CD4-positive, alpha-beta memory T cell (primary cell): ENCODE measurements around the gene PAF1. TPM values are rescaled to one million over a fixed set of nuclear protein-coding genes. Genes with fewer than 3 reads are reported as not detected.

Experiments
- CTCF ChIA-PET: fragments of 350-600 bp; sonication (Branson Sonifier 250); formaldehyde crosslinking; loops from one replicate; lab custom pipeline; 2021; ENCODE audit warnings: inconsistent platforms; ENCODE audit not compliant: partially characterized antibody; lab: Charles Lee
- POLR2A ChIA-PET: fragments of 350-600 bp; sonication (Branson Sonifier 250); formaldehyde crosslinking; loops from one replicate; lab custom pipeline; 2021; ENCODE audit not compliant: partially characterized antibody; lab: Charles Lee
- DNase-seq, 5 donors: peaks; one replicate each; pipeline versions ENCODE4 v3.0.0 to v3.0.0-alpha.2; 2020 to 2022; ENCODE audit warnings: mixed read lengths in 1 of 5
- H3K27ac ChIP-seq: one replicate; pipeline ENCODE4 v1.7.0; 2013; ENCODE audit warnings: low read depth, low read length
- H3K27me3 ChIP-seq: 2 replicates; pipeline ENCODE4 v1.7.0; 2013; ENCODE audit warnings: mild to moderate bottlenecking, low read length, moderate library complexity; ENCODE audit not compliant: insufficient read depth
- H3K36me3 ChIP-seq: 2 replicates; pipeline ENCODE4 v1.7.0; 2013; ENCODE audit warnings: mild to moderate bottlenecking, low read length, moderate library complexity; ENCODE audit not compliant: insufficient read depth
- H3K4me1 ChIP-seq: 2 replicates; pipeline ENCODE4 v1.7.0; 2013; ENCODE audit warnings: mild to moderate bottlenecking, low read length, moderate library complexity; ENCODE audit not compliant: insufficient read depth
- H3K4me3 ChIP-seq, 2 donors: one replicate each; pipeline ENCODE4 v1.7.0; 2013; ENCODE audit warnings: low read length in 2 of 2, mild to moderate bottlenecking in 1 of 2
- H3K9me3 ChIP-seq, 2 donors: one replicate each; pipeline ENCODE4 v1.7.0; 2013; ENCODE audit warnings: low read length in 2 of 2, control low read depth in 1 of 2; ENCODE audit not compliant: control insufficient read depth in 1 of 2
- H3K27ac Mint-ChIP-seq, 7 donors: one replicate each; pipeline ENCODE4 v1.8.0; 2020 to 2021; ENCODE audit warnings: mixed read lengths in 7 of 7, mild to moderate bottlenecking in 6 of 7, inconsistent platforms in 3 of 7, moderate library complexity in 3 of 7
- H3K27me3 Mint-ChIP-seq, 2 donors: one replicate each; pipeline ENCODE4 v1.8.0; 2020 to 2021; ENCODE audit warnings: mixed read lengths in 2 of 2
- H3K36me3 Mint-ChIP-seq, 2 donors: one replicate each; pipeline ENCODE4 v1.8.0; 2020 to 2021; ENCODE audit warnings: mixed read lengths in 2 of 2, inconsistent platforms in 1 of 2, mild to moderate bottlenecking in 1 of 2
- H3K4me1 Mint-ChIP-seq, 4 donors: one replicate each; pipeline ENCODE4 v1.8.0; 2020 to 2021; ENCODE audit warnings: mixed read lengths in 4 of 4, mild to moderate bottlenecking in 1 of 4
- H3K4me3 Mint-ChIP-seq, 8 donors: one replicate each; pipeline ENCODE4 v1.8.0; 2020 to 2021; ENCODE audit warnings: mixed read lengths in 8 of 8, mild to moderate bottlenecking in 7 of 8, moderate library complexity in 6 of 8, inconsistent platforms in 3 of 8
- H3K9me3 Mint-ChIP-seq, 8 donors: one replicate each; pipeline ENCODE4 v1.8.0; 2020 to 2021; ENCODE audit warnings: mixed read lengths in 8 of 8, mild to moderate bottlenecking in 5 of 8, inconsistent platforms in 3 of 8, moderate library complexity in 1 of 8
- intact Hi-C: fragments of 100-400 bp; cut with micrococcal nuclease; formaldehyde crosslinking; loops from one replicate; pipeline ENCODE4 v1.15.1; 2023
- polyA plus RNA-seq, 2 donors: library from polyadenylated mRNA; unstranded; fragments of 300-500 nt; fragmentation: Illumina TruSeq; gene quantifications; one replicate each; pipeline ENCODE4 v1.2.3, GENCODE V29; 2021
- total RNA-seq, 2 experiments: library from RNA; stranded (reverse); gene quantifications; one replicate each; pipeline ENCODE4 v1.2.3, GENCODE V29; 2021

The PAF1 gene
- total and polyA plus RNA-seq, 4 experiments from 2014 or later: 21.5 to 53.8 (median 47.9) TPM

- Histone ChIP-seq H3K4me1 (peaks cover 8% of the 10 kb centered on the region), H3K9me3 (no peaks in the 10 kb centered on the region), H3K4me3 (no peak overlapping the region), H3K27me3 (no peaks in the 10 kb centered on the region), H3K27ac (no peak overlapping the region), H3K36me3 (peaks cover 7% of the 10 kb centered on the region)
- POLR2A ChIA-PET: interaction anchor here (1.0 to 7.1 kb wide), 5 partner anchors 10 to 27 kb away, joined by 3 to 46 read pairs (median 4); partner anchors contain the start of genes MED29, PAF1 and RPS16
- H3K9me3 Mint-ChIP-seq: no peaks in the 10 kb centered on the region
- DNase-seq: no peak
- H3K27me3 Mint-ChIP-seq: no peaks in the 10 kb centered on the region
- H3K36me3 Mint-ChIP-seq: peaks cover 2 to 23% of the 10 kb centered on the region in 2 donors
- CTCF ChIA-PET: interaction anchor here (1.7 kb wide), 1 partner anchor 18 kb away, joined by 5 read pairs; the partner anchor contains the start of gene RPS16
- H3K27ac Mint-ChIP-seq: peak overlapping the region in 2 of 7 donors; percentile 9 to 100
- H3K4me3 Mint-ChIP-seq: peak overlapping the region in 1 of 8 donors; percentile 26
- intact Hi-C loops: no loop called here
- peaks cover 3 to 12% (median 9%) of the 10 kb centered on the region in 4 donors for H3K4me1 Mint-ChIP-seq
Observed at GRCh38 chr19:39417463-39418181, 26.7 kb upstream of the PAF1 start.

GRCh38 chr19:39416152-39417120 is 25.5 kb upstream of the PAF1 start:
- H3K4me1 Mint-ChIP-seq: peaks cover 11 to 23% (median 14%) of the 10 kb centered on the region in 4 donors
- ChIA-PET POLR2A (interaction anchor here (0.6 to 7.1 kb wide), 8 partner anchors 12 to 69 kb away, joined by 3 to 46 read pairs (median 4); partner anchors contain the start of genes MED29, PAF1 and RPS16), CTCF (no interaction called here)
- Histone ChIP-seq H3K27me3 (no peaks in the 10 kb centered on the region), H3K36me3 (peaks cover 4% of the 10 kb centered on the region), H3K27ac (no peak overlapping the region), H3K4me3 (no peak overlapping the region), H3K9me3 (no peaks in the 10 kb centered on the region), H3K4me1 (peaks cover 12% of the 10 kb centered on the region)
- H3K4me3 Mint-ChIP-seq: peak overlapping the region in 1 of 8 donors; percentile 9
- H3K36me3 Mint-ChIP-seq: peaks cover 0 to 30% of the 10 kb centered on the region in 2 donors
- H3K9me3 Mint-ChIP-seq: peaks cover 0 to 6% (median 0%) of the 10 kb centered on the region in 8 donors
- H3K27me3 Mint-ChIP-seq: peaks cover 0 to 7% of the 10 kb centered on the region in 2 donors
- peak in 1 of 5 donors; percentile 57 for DNase-seq
- intact Hi-C loops: no loop called here
- peak overlapping the region in 4 of 7 donors; percentile 32 to 100 (median 52) for H3K27ac Mint-ChIP-seq

DNA sequence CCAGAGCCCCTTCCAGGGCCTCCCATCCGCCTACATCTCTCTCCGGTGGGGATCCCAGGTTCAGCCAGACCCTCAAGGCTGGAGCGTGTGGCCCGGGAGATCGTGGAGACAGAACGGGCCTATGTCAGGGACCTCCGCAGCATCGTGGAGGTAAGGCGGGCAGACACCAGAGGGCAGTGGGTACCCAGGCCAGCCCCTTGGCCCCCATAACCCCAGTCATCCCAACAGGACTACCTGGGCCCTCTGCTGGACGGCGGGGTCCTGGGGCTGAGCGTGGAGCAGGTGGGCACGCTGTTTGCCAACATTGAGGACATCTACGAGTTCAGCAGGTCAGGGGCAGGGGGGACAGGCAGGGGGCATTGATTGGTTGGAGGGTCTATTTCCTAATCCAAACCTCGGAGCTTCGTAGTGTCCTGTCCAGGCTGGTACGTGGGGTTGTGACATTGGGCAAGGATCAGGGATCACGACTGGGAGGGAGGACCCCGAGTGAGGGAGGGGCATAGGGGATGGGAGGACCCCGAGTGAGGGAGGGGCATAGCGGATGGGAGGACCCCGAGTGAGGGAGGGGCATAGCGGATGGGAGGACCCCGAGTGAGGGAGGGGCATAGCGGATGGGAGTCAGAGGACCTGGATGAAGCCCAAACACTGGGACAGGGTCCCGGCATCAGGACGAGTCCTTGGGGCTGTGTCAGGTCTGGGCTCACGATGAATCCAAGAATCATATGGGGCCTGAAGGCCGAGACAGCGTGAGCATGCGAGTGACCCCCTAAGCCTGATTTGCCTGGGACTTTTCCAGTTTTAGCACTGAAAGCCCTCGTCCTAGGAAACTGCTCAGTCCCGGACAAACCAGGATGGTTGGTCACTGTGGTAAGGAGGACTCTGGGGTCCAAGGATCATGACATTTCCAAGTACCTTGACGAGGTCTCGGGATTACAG is 24.5 kb upstream of the PAF1 start:
- Mint-ChIP-seq H3K4me3 (peak overlapping the region in 1 of 8 donors; percentile 67), H3K4me1 (peaks cover 21 to 33% (median 25%) of the 10 kb centered on the region in 4 donors), H3K27me3 (peaks cover 0 to 7% of the 10 kb centered on the region in 2 donors), H3K9me3 (peaks cover 0 to 6% (median 0%) of the 10 kb centered on the region in 8 donors), H3K36me3 (peaks cover 0 to 40% of the 10 kb centered on the region in 2 donors), H3K27ac (peak overlapping the region in 6 of 7 donors; percentile 6 to 100 (median 58))
- DNase-seq: no peak
- Histone ChIP-seq H3K4me1 (peaks cover 23% of the 10 kb centered on the region), H3K27me3 (no peaks in the 10 kb centered on the region), H3K4me3 (no peak overlapping the region), H3K36me3 (peaks cover 4% of the 10 kb centered on the region), H3K9me3 (no peaks in the 10 kb centered on the region), H3K27ac (no peak overlapping the region)
- ChIA-PET CTCF (interaction anchor here (1.8 kb wide), 1 partner anchor 18 kb away, joined by 14 read pairs; no protein-coding TSS in a partner anchor), POLR2A (interaction anchor here (1.1 to 7.1 kb wide), 9 partner anchors 9 to 24 kb away, joined by 4 to 46 read pairs (median 4); partner anchors contain the start of genes MED29, PAF1 and RPS16)
- intact Hi-C loops: no loop called here

GRCh38 chr19:39413911-39414608 is 23.2 kb upstream of the PAF1 start:
- no peaks in the 10 kb centered on the region for H3K9me3 ChIP-seq

DNA sequence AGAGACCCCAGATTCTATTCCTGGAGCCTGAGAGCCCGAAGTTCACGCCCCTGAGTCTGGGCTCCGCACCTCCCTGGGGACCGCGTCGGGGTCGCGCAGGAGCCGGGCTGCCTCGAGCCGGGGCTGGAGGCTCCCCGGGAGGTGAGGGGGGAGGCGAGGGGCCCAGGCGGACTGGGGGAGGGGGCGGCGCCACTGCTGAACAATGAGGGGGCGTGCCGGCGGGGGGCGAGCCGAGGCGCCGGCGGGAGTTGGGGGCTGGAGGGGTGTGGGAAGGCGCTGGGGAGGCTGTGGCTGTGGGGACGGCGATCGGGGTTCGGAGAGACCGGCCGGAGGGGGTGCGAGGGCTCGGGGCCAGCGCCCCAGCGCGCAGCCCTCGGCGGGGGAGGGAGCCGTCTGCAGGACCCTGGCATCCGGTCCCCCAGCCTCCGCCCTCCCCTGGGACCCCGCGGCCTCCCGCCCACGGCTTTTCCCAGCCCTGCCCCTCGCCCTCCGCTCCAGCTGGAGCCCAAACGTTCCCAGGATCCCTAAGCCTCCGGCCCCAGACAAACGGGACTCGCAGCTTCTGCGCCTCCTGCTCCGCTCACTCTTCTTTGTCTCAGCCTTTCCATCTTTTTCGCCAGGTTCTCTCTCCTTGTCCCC is 22.5 kb upstream of the PAF1 start:
- H3K9me3 ChIP-seq: no peaks in the 10 kb centered on the region
- H3K27me3 ChIP-seq: no peaks in the 10 kb centered on the region
- ChIA-PET CTCF (interaction anchor here (1.8 kb wide), 1 partner anchor 16 kb away, joined by 14 read pairs; no protein-coding TSS in a partner anchor), POLR2A (interaction anchor here (0.9 to 7.1 kb wide), 6 partner anchors 12 to 78 kb away, joined by 3 to 46 read pairs (median 13); partner anchors contain the start of genes GMFG, MED29, PAF1 and RPS16)
- Mint-ChIP-seq H3K36me3 (peaks cover 10 to 52% of the 10 kb centered on the region in 2 donors), H3K4me3 (peak overlapping the region; percentile 83 to 98 (median 90)), H3K27me3 (peaks cover 0 to 7% of the 10 kb centered on the region in 2 donors), H3K27ac (peak overlapping the region; percentile 92 to 100 (median 96)), H3K4me1 (peaks cover 25 to 53% (median 35%) of the 10 kb centered on the region in 4 donors), H3K9me3 (peaks cover 0 to 10% (median 0%) of the 10 kb centered on the region in 8 donors)
- DNase-seq: peak in 2 of 5 donors; percentile 36 to 59
- peaks cover 32% of the 10 kb centered on the region for H3K4me1 ChIP-seq
- H3K4me3 ChIP-seq: peak overlapping the region; percentile 69 to 74
- H3K36me3 ChIP-seq: peaks cover 8% of the 10 kb centered on the region
- H3K27ac ChIP-seq: peak overlapping the region; percentile 100
- intact Hi-C loops: no loop called here

More at GRCh38 chr19:39413911-39414608, 23.2 kb upstream of the PAF1 start:
- peaks cover 3 to 47% of the 10 kb centered on the region in 2 donors for H3K36me3 Mint-ChIP-seq
- DNase-seq: peak in 1 of 5 donors; percentile 59
- H3K27me3 Mint-ChIP-seq: peaks cover 0 to 7% of the 10 kb centered on the region in 2 donors
- Histone ChIP-seq H3K27ac (peak overlapping the region; percentile 100), H3K4me1 (peaks cover 26% of the 10 kb centered on the region), H3K27me3 (no peaks in the 10 kb centered on the region), H3K4me3 (no peak overlapping the region), H3K36me3 (peaks cover 4% of the 10 kb centered on the region)
- intact Hi-C loops: no loop called here
- POLR2A ChIA-PET: interaction anchor here (0.9 to 7.1 kb wide), 6 partner anchors 8 to 23 kb away, joined by 3 to 46 read pairs (median 10); partner anchors contain the start of genes MED29, PAF1 and RPS16
- peak overlapping the region; percentile 92 to 100 (median 94) for H3K27ac Mint-ChIP-seq
- CTCF ChIA-PET: interaction anchor here (0.6 to 1.8 kb wide), 3 partner anchors 13 to 92 kb away, joined by 3 to 14 read pairs (median 3); no protein-coding TSS in a partner anchor
- H3K4me1 Mint-ChIP-seq: peaks cover 23 to 46% (median 29%) of the 10 kb centered on the region in 4 donors
- H3K9me3 Mint-ChIP-seq: peaks cover 0 to 6% (median 0%) of the 10 kb centered on the region in 8 donors
- H3K4me3 Mint-ChIP-seq: peak overlapping the region; percentile 83 to 92 (median 86)
